Smooth muscle cell (in vitro differentiated cells): ENCODE measurements around the gene MEAF6. TPM values are rescaled to one million over a fixed set of nuclear protein-coding genes. Genes with fewer than 3 reads are reported as not detected.
"Not testable (repeated sequence)": the region's sequence is repeated elsewhere in the genome, so short reads cannot be mapped to it uniquely, and the experiment has no call there.

ENCODE experiments used
- DNase-seq: peaks from one replicate; lab custom pipeline; 2025; ENCODE audit not compliant: unreplicated experiment; lab: John Stamatoyannopoulos, UW
- H2AFZ ChIP-seq: fragments of 200-600 bp; sonication (generic); 2 replicates; pipeline ENCODE4 v1.6.0; 2016; ENCODE audit warnings: antibody characterized with exemption, low read depth, mild to moderate bottlenecking
- H3F3A ChIP-seq: fragments of 200-600 bp; sonication (generic); 2 replicates; pipeline ENCODE4 v1.6.0; 2017; ENCODE audit warnings: antibody characterized with exemption, low read depth
- H3K27ac ChIP-seq: fragments of 200-600 bp; sonication (generic); 2 replicates; pipeline ENCODE4 v1.5.1; 2016; ENCODE audit warnings: low read depth, mild to moderate bottlenecking
- H3K27me3 ChIP-seq: fragments of 200-600 bp; sonication (generic); 2 replicates; pipeline ENCODE4 v1.6.1; 2016; ENCODE audit warnings: low read depth, mild to moderate bottlenecking
- H3K36me3 ChIP-seq: fragments of 200-600 bp; sonication (generic); 2 replicates; pipeline ENCODE4 v1.5.1; 2016; ENCODE audit warnings: low read depth
- H3K4me1 ChIP-seq: fragments of 200-600 bp; sonication (generic); 2 replicates; pipeline ENCODE4 v1.5.1; 2016; ENCODE audit warnings: low read depth
- H3K4me2 ChIP-seq: fragments of 200-600 bp; sonication (generic); 2 replicates; pipeline ENCODE4 v1.6.0; 2016; ENCODE audit warnings: mild to moderate bottlenecking
- H3K4me3 ChIP-seq: fragments of 200-600 bp; sonication (generic); 2 replicates; pipeline ENCODE4 v1.5.1; 2016; ENCODE audit warnings: mild to moderate bottlenecking
- H3K79me2 ChIP-seq: fragments of 200-600 bp; sonication (generic); 2 replicates; pipeline ENCODE4 v1.6.0; 2016; ENCODE audit warnings: low read depth, mild to moderate bottlenecking
- H3K9ac ChIP-seq: fragments of 200-600 bp; sonication (generic); 2 replicates; pipeline ENCODE4 v1.6.0; 2016; ENCODE audit warnings: low read depth
- H3K9me3 ChIP-seq: fragments of 200-600 bp; sonication (generic); replicated peaks from 2 replicates; pipeline ENCODE4 v1.5.1; 2016; ENCODE audit warnings: low read depth
- H4K20me1 ChIP-seq: fragments of 200-600 bp; sonication (generic); 2 replicates; pipeline ENCODE4 v1.6.0; 2016; ENCODE audit warnings: low read depth
- CTCF ChIP-seq: fragments of 200-600 bp; sonication (generic); IDR thresholded peaks from 2 replicates; pipeline ENCODE4 v1.5.1; 2017; ENCODE audit warnings: borderline replicate concordance, mild to moderate bottlenecking, antibody characterized with exemption; ENCODE audit not compliant: insufficient read depth, poor library complexity, severe bottlenecking
- WGBS: methylation state at CpG from one replicate; pipeline ENCODE4 v1.1.7; 2016; ENCODE audit warnings: low lambda C conversion rate; 5-methylcytosine and 5-hydroxymethylcytosine counted together
- polyA plus RNA-seq: library from polyadenylated mRNA; unstranded; fragments of >200 nt; fragmentation: Nextera tagmentation; extraction: Ambion mirVana; gene quantifications from 2 replicates; pipeline ENCODE4 v1.2.1, GENCODE V29; 2016
- total RNA-seq: library from RNA; depleted of rRNA; stranded (reverse); fragments of >200 nt; gene quantifications from 2 replicates; pipeline ENCODE4 v1.2.3, GENCODE V29; 2014

MEAF6 gene
- total and polyA plus RNA-seq, 2 experiments from 2014 or later, result 58.8 to 87.6 TPM

- no peak overlapping the region for H3K4me3 ChIP-seq
- H3K27me3 ChIP-seq, result no peaks in the 10 kb centered on the region
- no peak for TF ChIP-seq CTCF
- peaks cover 14% of the 10 kb centered on the region for H4K20me1 ChIP-seq
- no peak for DNase-seq
- H3K4me1 ChIP-seq, result no peaks in the 10 kb centered on the region
- H2AFZ ChIP-seq, result no peak overlapping the region
- H3K79me2 ChIP-seq, result peaks cover 9% of the 10 kb centered on the region
- no peaks in the 10 kb centered on the region for H3F3A ChIP-seq
- WGBS, result 100% methylated on average over 2 of the region's 2 CpGs
- H3K9me3 ChIP-seq, result no peaks in the 10 kb centered on the region
- H3K36me3 ChIP-seq, result peaks cover 5% of the 10 kb centered on the region
- no peak overlapping the region for H3K27ac ChIP-seq
- no peak overlapping the region for H3K9ac ChIP-seq
- H3K4me2 ChIP-seq, result no peak overlapping the region
These were observed 7.8 kb downstream of the MEAF6 start for GRCh38 chr1:37506740-37507139.

GRCh38 chr1:37502791-37503190 lies 11.8 kb downstream of the MEAF6 start:
- not testable (repeated sequence) for H3K4me2 ChIP-seq, H3F3A ChIP-seq, H3K27me3 ChIP-seq, H3K9ac ChIP-seq, H2AFZ ChIP-seq, H3K4me3 ChIP-seq, H3K36me3 ChIP-seq, H3K4me1 ChIP-seq, H3K27ac ChIP-seq, DNase-seq, H3K9me3 ChIP-seq, H3K79me2 ChIP-seq
- 100% methylated on average over 2 of the region's 2 CpGs for WGBS
- H4K20me1 ChIP-seq, result peaks cover 21% of the 10 kb centered on the region

- H3K9ac ChIP-seq, result no peak overlapping the region
- no peak overlapping the region for H3K4me3 ChIP-seq
- H3K27ac ChIP-seq, result no peak overlapping the region
- no peak overlapping the region for H3K4me2 ChIP-seq
- H3K79me2 ChIP-seq, result peaks cover 3% of the 10 kb centered on the region
- no peaks in the 10 kb centered on the region for H3K4me1 ChIP-seq
- no peak for DNase-seq
- H3K36me3 ChIP-seq, result peaks cover 9% of the 10 kb centered on the region
- TF ChIP-seq CTCF, result no peak
- H2AFZ ChIP-seq, result no peak overlapping the region
- H3F3A ChIP-seq, result no peaks in the 10 kb centered on the region
- H3K27me3 ChIP-seq, result no peaks in the 10 kb centered on the region
- no peaks in the 10 kb centered on the region for H3K9me3 ChIP-seq
- H4K20me1 ChIP-seq, result peaks cover 23% of the 10 kb centered on the region
These were observed 12.5 kb downstream of the MEAF6 start for GRCh38 chr1:37502104-37502503.

- H3K27ac ChIP-seq, result no peak overlapping the region
- no peak for TF ChIP-seq CTCF
- H4K20me1 ChIP-seq, result peaks cover 23% of the 10 kb centered on the region
- peaks cover 9% of the 10 kb centered on the region for H3K36me3 ChIP-seq
- no peaks in the 10 kb centered on the region for H3K27me3 ChIP-seq
- 98% methylated on average over 5 of the region's 5 CpGs for WGBS
- no peak overlapping the region for H3K4me3 ChIP-seq
- H3K4me1 ChIP-seq, result no peaks in the 10 kb centered on the region
- H3K79me2 ChIP-seq, result peaks cover 3% of the 10 kb centered on the region
- H3K9ac ChIP-seq, result no peak overlapping the region
- DNase-seq, result no peak
- no peak overlapping the region for H3K4me2 ChIP-seq
- no peaks in the 10 kb centered on the region for H3K9me3 ChIP-seq
- no peaks in the 10 kb centered on the region for H3F3A ChIP-seq
- H2AFZ ChIP-seq, result no peak overlapping the region
These were observed 12.9 kb downstream of the MEAF6 start for GRCh38 chr1:37501661-37502060.
